ENCODE results near the gene PTBP3.

- TF ChIP-seq EP300 (IDR thresholded peaks at IDR 0.05): no peak
- TF ChIP-seq CTCF (IDR thresholded peaks at IDR 0.05): no peak
Measured at GRCh38 chr9:112261133-112261532, 72.3 kb downstream of the PTBP3 start.

Data from ovary (tissue), 3 donors.